ENCODE measurements around the gene FMO3. TPM values are rescaled to one million over a fixed set of nuclear protein-coding genes. Genes with fewer than 3 reads are reported as not detected.

The FMO3 gene
- total and polyA plus RNA-seq, 2 donors, result 0.19 to 2.5 TPM

DNA sequence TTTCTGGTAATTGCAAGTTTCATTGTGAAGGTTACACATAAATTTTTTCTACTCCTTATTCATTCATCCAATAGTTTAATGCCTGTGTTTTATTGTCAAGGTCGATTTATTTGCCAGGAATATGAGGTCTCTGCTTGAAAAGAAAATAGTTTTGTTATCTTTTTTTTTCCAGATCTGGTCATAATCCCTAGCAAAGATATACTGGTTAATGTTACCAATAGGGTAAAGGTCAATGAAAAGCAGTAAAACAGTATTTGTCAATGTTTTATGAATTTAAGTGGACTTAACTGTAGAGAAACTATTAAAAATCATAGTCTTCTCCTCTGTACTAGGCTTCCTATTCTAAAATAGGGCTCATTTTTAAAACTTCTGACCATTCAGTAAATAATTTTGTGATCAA, 8.1 kb upstream of the FMO3 start:
- Histone ChIP-seq H3K4me3 (ENCODE audit: low read length in 2 of 2) (no peak overlapping the region), H3K36me3 (ENCODE audit: control insufficient read depth in 2 of 2, insufficient read depth in 2 of 2, low read length in 1 of 2) (no peaks in the 10 kb centered on the region), H3K4me1 (ENCODE audit: control insufficient read depth in 2 of 2, insufficient read depth in 2 of 2, low read length in 2 of 2) (no peaks in the 10 kb centered on the region), H3K9me3 (ENCODE audit: control insufficient read depth in 2 of 2, insufficient read depth in 1 of 2, low read length in 1 of 2) (no peaks in the 10 kb centered on the region), H3K27me3 (ENCODE audit: control insufficient read depth in 2 of 2, insufficient read depth in 1 of 2, low read length in 1 of 2) (no peaks in the 10 kb centered on the region), H3K27ac (ENCODE audit: low read depth in 1 of 2, low read length in 1 of 2) (no peak overlapping the region)
- DNase-seq (ENCODE audit: low read depth in 6 of 9, low spot score in 9 of 9), result no peak
- WGBS, result 74% methylated on average over 1 of the region's 1 CpG

DNA sequence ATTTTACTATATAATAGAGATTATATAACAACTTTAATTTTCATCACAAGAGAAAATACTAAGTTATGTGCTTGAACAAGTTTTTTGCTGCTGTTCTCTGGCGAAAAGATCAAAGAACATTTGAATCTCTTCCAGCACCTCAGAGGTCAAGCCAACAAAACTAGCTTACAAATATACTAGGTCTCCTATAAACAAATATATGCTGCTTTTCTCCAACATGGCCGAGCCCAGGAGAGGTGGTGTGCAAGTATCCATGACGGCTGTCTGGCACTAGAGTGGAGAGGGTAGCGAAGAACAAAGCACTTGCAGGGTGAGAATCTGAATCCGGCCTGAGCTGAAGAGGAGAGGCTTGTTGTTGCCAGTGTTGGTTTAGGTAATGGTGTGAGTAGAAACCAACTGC, 7.5 kb upstream of the FMO3 start:
- no peaks in the 10 kb centered on the region for H3K27me3 ChIP-seq (ENCODE audit: control insufficient read depth in 2 of 2, insufficient read depth in 1 of 2, low read length in 1 of 2)
- no peak for DNase-seq (ENCODE audit: low read depth in 6 of 9, low spot score in 9 of 9)
- no peaks in the 10 kb centered on the region for H3K36me3 ChIP-seq (ENCODE audit: control insufficient read depth in 2 of 2, insufficient read depth in 2 of 2, low read length in 1 of 2)
- WGBS, result 92% methylated on average over 5 of the region's 5 CpGs
- H3K27ac ChIP-seq (ENCODE audit: low read depth in 1 of 2, low read length in 1 of 2), result no peak overlapping the region
- H3K4me3 ChIP-seq (ENCODE audit: low read length in 2 of 2), result no peak overlapping the region
- H3K9me3 ChIP-seq (ENCODE audit: control insufficient read depth in 2 of 2, insufficient read depth in 1 of 2, low read length in 1 of 2), result no peaks in the 10 kb centered on the region
- no peaks in the 10 kb centered on the region for H3K4me1 ChIP-seq (ENCODE audit: control insufficient read depth in 2 of 2, insufficient read depth in 2 of 2, low read length in 2 of 2)

- no peaks in the 10 kb centered on the region for H3K4me1 ChIP-seq (ENCODE audit: control insufficient read depth in 2 of 2, insufficient read depth in 2 of 2, low read length in 2 of 2)
- H3K36me3 ChIP-seq (ENCODE audit: control insufficient read depth in 2 of 2, insufficient read depth in 2 of 2, low read length in 1 of 2), result no peaks in the 10 kb centered on the region
- DNase-seq (ENCODE audit: low read depth in 6 of 9, low spot score in 9 of 9), result no peak
- H3K27me3 ChIP-seq (ENCODE audit: control insufficient read depth in 2 of 2, insufficient read depth in 1 of 2, low read length in 1 of 2), result no peaks in the 10 kb centered on the region
- no peak overlapping the region for H3K27ac ChIP-seq (ENCODE audit: low read depth in 1 of 2, low read length in 1 of 2)
- no peak overlapping the region for H3K4me3 ChIP-seq (ENCODE audit: low read length in 2 of 2)
- H3K9me3 ChIP-seq (ENCODE audit: control insufficient read depth in 2 of 2, insufficient read depth in 1 of 2, low read length in 1 of 2), result no peaks in the 10 kb centered on the region
Observed at GRCh38 chr1:171084091-171084490, 6.6 kb upstream of the FMO3 start.

DNA sequence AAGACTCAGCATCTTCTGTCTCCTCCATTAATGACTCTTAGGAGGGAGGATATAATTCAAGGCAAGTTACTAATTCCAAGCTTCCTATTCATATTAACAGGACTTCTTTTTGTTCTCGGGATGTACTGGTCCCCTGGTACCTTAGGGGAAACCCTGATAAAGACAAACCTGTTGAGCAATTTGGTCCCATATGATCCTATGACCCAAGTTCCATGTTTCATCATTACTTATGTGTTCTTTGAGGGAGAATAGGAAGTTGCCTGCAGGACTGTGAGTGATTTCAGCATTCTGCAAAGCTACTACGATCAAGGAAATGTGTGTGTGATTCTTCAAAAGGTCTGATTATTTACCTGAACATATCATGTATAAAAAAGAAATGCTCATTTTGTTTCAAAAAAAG, 5.8 kb upstream of the FMO3 start:
- 90% methylated on average over 2 of the region's 2 CpGs for WGBS
- Histone ChIP-seq H3K4me3 (ENCODE audit: low read length in 2 of 2) (no peak overlapping the region), H3K27me3 (ENCODE audit: control insufficient read depth in 2 of 2, insufficient read depth in 1 of 2, low read length in 1 of 2) (no peaks in the 10 kb centered on the region), H3K9me3 (ENCODE audit: control insufficient read depth in 2 of 2, insufficient read depth in 1 of 2, low read length in 1 of 2) (no peaks in the 10 kb centered on the region), H3K4me1 (ENCODE audit: control insufficient read depth in 2 of 2, insufficient read depth in 2 of 2, low read length in 2 of 2) (no peaks in the 10 kb centered on the region), H3K36me3 (ENCODE audit: control insufficient read depth in 2 of 2, insufficient read depth in 2 of 2, low read length in 1 of 2) (no peaks in the 10 kb centered on the region), H3K27ac (ENCODE audit: low read depth in 1 of 2, low read length in 1 of 2) (no peak overlapping the region)
- DNase-seq (ENCODE audit: low read depth in 6 of 9, low spot score in 9 of 9), result no peak

DNA sequence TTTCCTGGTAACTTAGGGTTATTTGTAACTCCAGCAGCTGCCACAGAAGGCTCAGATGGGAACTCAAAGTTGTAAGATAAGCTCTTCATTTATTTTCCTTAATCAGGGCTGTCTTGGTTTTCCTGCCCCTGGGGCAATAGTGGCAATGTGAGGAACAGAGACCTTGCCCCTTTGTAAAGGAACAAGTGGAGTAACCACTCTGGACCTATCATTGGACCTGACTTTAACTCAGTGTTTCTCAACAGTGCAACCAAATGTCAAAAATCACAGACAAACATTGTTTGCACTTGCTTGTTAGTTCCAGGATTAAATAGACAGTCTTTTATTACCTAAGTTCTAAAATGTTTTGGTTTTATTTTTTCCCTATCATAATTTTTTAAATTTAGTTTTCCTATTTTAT, 2.8 kb upstream of the FMO3 start:
- Histone ChIP-seq H3K27ac (ENCODE audit: low read depth in 1 of 2, low read length in 1 of 2) (no peak overlapping the region), H3K36me3 (ENCODE audit: control insufficient read depth in 2 of 2, insufficient read depth in 2 of 2, low read length in 1 of 2) (no peaks in the 10 kb centered on the region), H3K4me3 (ENCODE audit: low read length in 2 of 2) (no peak overlapping the region), H3K27me3 (ENCODE audit: control insufficient read depth in 2 of 2, insufficient read depth in 1 of 2, low read length in 1 of 2) (no peaks in the 10 kb centered on the region), H3K4me1 (ENCODE audit: control insufficient read depth in 2 of 2, insufficient read depth in 2 of 2, low read length in 2 of 2) (no peaks in the 10 kb centered on the region), H3K9me3 (ENCODE audit: control insufficient read depth in 2 of 2, insufficient read depth in 1 of 2, low read length in 1 of 2) (no peaks in the 10 kb centered on the region)
- DNase-seq (ENCODE audit: low read depth in 6 of 9, low spot score in 9 of 9), result no peak

DNA sequence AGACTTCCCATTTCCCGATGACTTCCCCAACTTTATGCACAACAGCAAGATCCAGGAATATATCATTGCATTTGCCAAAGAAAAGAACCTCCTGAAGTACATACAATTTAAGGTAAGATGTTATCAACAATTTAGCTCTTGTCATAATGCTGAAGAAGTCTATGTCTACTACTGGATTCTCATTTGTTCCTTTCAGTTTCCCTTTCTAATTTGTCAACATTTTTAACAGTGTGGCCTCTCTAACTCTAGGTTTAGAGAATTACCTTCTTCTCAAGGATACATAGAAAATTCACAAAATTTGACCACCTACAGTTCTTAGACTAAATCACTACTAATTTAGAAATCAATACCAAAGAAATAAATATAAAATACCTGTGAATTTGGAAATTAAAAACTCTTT, 13.2 kb downstream of the FMO3 start:
- Histone ChIP-seq H3K9me3 (ENCODE audit: control insufficient read depth in 2 of 2, insufficient read depth in 1 of 2, low read length in 1 of 2) (no peaks in the 10 kb centered on the region), H3K4me1 (ENCODE audit: control insufficient read depth in 2 of 2, insufficient read depth in 2 of 2, low read length in 2 of 2) (no peaks in the 10 kb centered on the region), H3K36me3 (ENCODE audit: control insufficient read depth in 2 of 2, insufficient read depth in 2 of 2, low read length in 1 of 2) (no peaks in the 10 kb centered on the region), H3K27me3 (ENCODE audit: control insufficient read depth in 2 of 2, insufficient read depth in 1 of 2, low read length in 1 of 2) (no peaks in the 10 kb centered on the region), H3K4me3 (ENCODE audit: low read length in 2 of 2) (no peak overlapping the region), H3K27ac (ENCODE audit: low read depth in 1 of 2, low read length in 1 of 2) (no peak overlapping the region)
- WGBS, result 92% methylated on average over 1 of the region's 1 CpG
- no peak for DNase-seq (ENCODE audit: low read depth in 6 of 9, low spot score in 9 of 9)

GRCh38 chr1:171107262-171107940, 16.7 kb downstream of the FMO3 start:
- Histone ChIP-seq H3K4me3 (ENCODE audit: low read length in 2 of 2) (no peak overlapping the region), H3K9me3 (ENCODE audit: control insufficient read depth in 2 of 2, insufficient read depth in 1 of 2, low read length in 1 of 2) (no peaks in the 10 kb centered on the region), H3K27ac (ENCODE audit: low read depth in 1 of 2, low read length in 1 of 2) (no peak overlapping the region), H3K36me3 (ENCODE audit: control insufficient read depth in 2 of 2, insufficient read depth in 2 of 2, low read length in 1 of 2) (no peaks in the 10 kb centered on the region), H3K4me1 (ENCODE audit: control insufficient read depth in 2 of 2, insufficient read depth in 2 of 2, low read length in 2 of 2) (no peaks in the 10 kb centered on the region), H3K27me3 (ENCODE audit: control insufficient read depth in 2 of 2, insufficient read depth in 1 of 2, low read length in 1 of 2) (no peaks in the 10 kb centered on the region)
- WGBS, result 76% methylated on average over 3 of the region's 3 CpGs
- DNase-seq (ENCODE audit: low read depth in 6 of 9, low spot score in 9 of 9), result no peak

DNA sequence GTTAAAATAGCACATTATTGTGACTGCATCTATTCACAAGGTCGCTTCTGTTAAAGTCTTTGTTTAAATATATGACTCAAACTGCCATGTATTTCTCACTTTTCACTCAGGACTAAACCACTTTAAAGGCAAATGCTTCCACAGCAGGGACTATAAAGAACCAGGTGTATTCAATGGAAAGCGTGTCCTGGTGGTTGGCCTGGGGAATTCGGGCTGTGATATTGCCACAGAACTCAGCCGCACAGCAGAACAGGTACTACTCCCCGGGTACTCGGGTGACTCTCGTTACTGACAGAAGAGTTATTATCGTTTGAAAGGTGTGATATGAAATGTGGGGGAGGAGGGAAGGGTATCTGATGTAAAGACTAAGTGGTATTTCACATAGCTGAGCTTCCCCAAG, 17.3 kb downstream of the FMO3 start:
- no peaks in the 10 kb centered on the region for H3K27me3 ChIP-seq (ENCODE audit: control insufficient read depth in 2 of 2, insufficient read depth in 1 of 2, low read length in 1 of 2)
- H3K27ac ChIP-seq (ENCODE audit: low read depth in 1 of 2, low read length in 1 of 2), result no peak overlapping the region
- H3K36me3 ChIP-seq (ENCODE audit: control insufficient read depth in 2 of 2, insufficient read depth in 2 of 2, low read length in 1 of 2), result no peaks in the 10 kb centered on the region
- 89% methylated on average over 8 of the region's 8 CpGs for WGBS
- no peak for DNase-seq (ENCODE audit: low read depth in 6 of 9, low spot score in 9 of 9)
- H3K4me1 ChIP-seq (ENCODE audit: control insufficient read depth in 2 of 2, insufficient read depth in 2 of 2, low read length in 2 of 2), result no peaks in the 10 kb centered on the region
- H3K9me3 ChIP-seq (ENCODE audit: control insufficient read depth in 2 of 2, insufficient read depth in 1 of 2, low read length in 1 of 2), result no peaks in the 10 kb centered on the region
- H3K4me3 ChIP-seq (ENCODE audit: low read length in 2 of 2), result no peak overlapping the region

DNA sequence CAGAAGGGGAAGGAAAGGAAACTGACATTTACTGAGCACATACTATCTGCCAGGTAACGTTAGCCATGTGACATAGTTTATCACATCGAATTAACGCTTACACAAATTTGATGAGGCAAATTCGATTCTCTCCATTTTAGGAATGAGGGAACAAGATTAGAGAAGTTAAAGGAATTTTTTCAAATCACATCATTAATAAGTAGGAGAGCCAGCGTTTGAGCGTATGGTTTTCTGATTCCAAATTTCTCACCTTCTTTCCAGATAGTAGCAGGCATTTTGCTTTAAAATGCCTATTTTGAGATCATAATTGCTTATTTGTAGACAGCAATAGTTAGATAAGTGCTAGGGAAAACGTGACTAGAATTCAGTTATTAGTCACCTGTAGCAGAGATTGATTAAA, 19.3 kb downstream of the FMO3 start:
- H3K9me3 ChIP-seq (ENCODE audit: control insufficient read depth in 2 of 2, insufficient read depth in 1 of 2, low read length in 1 of 2), result no peaks in the 10 kb centered on the region
- H3K4me3 ChIP-seq (ENCODE audit: low read length in 2 of 2), result no peak overlapping the region
- 84% methylated on average over 7 of the region's 7 CpGs for WGBS
- H3K27ac ChIP-seq (ENCODE audit: low read depth in 1 of 2, low read length in 1 of 2), result no peak overlapping the region
- no peaks in the 10 kb centered on the region for H3K27me3 ChIP-seq (ENCODE audit: control insufficient read depth in 2 of 2, insufficient read depth in 1 of 2, low read length in 1 of 2)
- H3K4me1 ChIP-seq (ENCODE audit: control insufficient read depth in 2 of 2, insufficient read depth in 2 of 2, low read length in 2 of 2), result no peaks in the 10 kb centered on the region
- DNase-seq (ENCODE audit: low read depth in 6 of 9, low spot score in 9 of 9), result no peak
- no peaks in the 10 kb centered on the region for H3K36me3 ChIP-seq (ENCODE audit: control insufficient read depth in 2 of 2, insufficient read depth in 2 of 2, low read length in 1 of 2)
